Retina (tissue), 1 donor: Measurements from ENCODE around the gene BTG2.

ENCODE experiments used
- DNase-seq: peaks from one replicate; pipeline ENCODE4 v3.0.0-alpha.2; 2016

Gene BTG2

GRCh38 chr1:203276916-203277545 is 28.3 kb upstream of the BTG2 start:
- peak; percentile 4 for DNase-seq

GRCh38 chr1:203278082-203278884 is 27.0 kb upstream of the BTG2 start:
- peak; percentile 71 for DNase-seq

- DNase-seq = no peak
These were observed 26.4 kb upstream of the BTG2 start for GRCh38 chr1:203278885-203279406.

- DNase-seq = no peak
These were observed 25.3 kb upstream of the BTG2 start for GRCh38 chr1:203280061-203280460.

- DNase-seq = peak; percentile 20
These were observed 24.3 kb upstream of the BTG2 start for GRCh38 chr1:203281033-203281432.

- DNase-seq = no peak
These were observed 23.3 kb upstream of the BTG2 start for GRCh38 chr1:203281851-203282661.

- peak; percentile 77 for DNase-seq
These were observed 22.4 kb upstream of the BTG2 start for GRCh38 chr1:203282720-203283542.

- no peak for DNase-seq
These were observed 21.7 kb upstream of the BTG2 start for GRCh38 chr1:203283597-203283996.

- DNase-seq = no peak
These were observed 20.8 kb upstream of the BTG2 start for GRCh38 chr1:203284411-203285123.

GRCh38 chr1:203286161-203286984 is 18.9 kb upstream of the BTG2 start:
- no peak for DNase-seq

- DNase-seq = no peak
These were observed 18.0 kb upstream of the BTG2 start for GRCh38 chr1:203287109-203287893.

GRCh38 chr1:203287898-203288297 is 17.4 kb upstream of the BTG2 start:
- no peak for DNase-seq

GRCh38 chr1:203288400-203288799 is 16.9 kb upstream of the BTG2 start:
- DNase-seq = no peak

- no peak for DNase-seq
These were observed 15.9 kb upstream of the BTG2 start for GRCh38 chr1:203289281-203289981.

- no peak for DNase-seq
These were observed 15.4 kb upstream of the BTG2 start for GRCh38 chr1:203289982-203290260.

GRCh38 chr1:203290261-203291089 is 14.8 kb upstream of the BTG2 start:
- DNase-seq = peak; percentile 94

- DNase-seq = peak; percentile 54
These were observed 13.9 kb upstream of the BTG2 start for GRCh38 chr1:203291201-203292096.

GRCh38 chr1:203295796-203296195 is 9.5 kb upstream of the BTG2 start:
- no peak for DNase-seq
